ENCODE data around the gene MGAT5B.

GRCh38 chr17:76843703-76844484 is 24.3 kb upstream of the MGAT5B start:
- TF ChIP-seq EZH2phosphoT487 (IDR thresholded peaks at IDR 0.05; ENCODE audit: insufficient read depth, low read depth) = no peak
- no peak for TF ChIP-seq EZH2 (IDR thresholded peaks at IDR 0.05; ENCODE audit: insufficient read depth, poor library complexity, severe bottlenecking)
